Ecto neural progenitor cell (in vitro differentiated cells): ENCODE results near the gene ERVW-1.
A peak's percentile ranks its signal among the peaks of the same experiment; 100 is the strongest.
"Not testable (repeated sequence)": the region's sequence is repeated elsewhere in the genome, so short reads cannot be mapped to it uniquely, and the experiment has no call there.

Experiments
- DNase-seq: peaks from one replicate; pipeline ENCODE4 v3.0.0-alpha.2; 2018; ENCODE audit warnings: low spot score

ERVW-1 gene

GRCh38 chr7:92473989-92474388 lies 3.8 kb downstream of the ERVW-1 start:
- DNase-seq = not testable (repeated sequence)

DNA sequence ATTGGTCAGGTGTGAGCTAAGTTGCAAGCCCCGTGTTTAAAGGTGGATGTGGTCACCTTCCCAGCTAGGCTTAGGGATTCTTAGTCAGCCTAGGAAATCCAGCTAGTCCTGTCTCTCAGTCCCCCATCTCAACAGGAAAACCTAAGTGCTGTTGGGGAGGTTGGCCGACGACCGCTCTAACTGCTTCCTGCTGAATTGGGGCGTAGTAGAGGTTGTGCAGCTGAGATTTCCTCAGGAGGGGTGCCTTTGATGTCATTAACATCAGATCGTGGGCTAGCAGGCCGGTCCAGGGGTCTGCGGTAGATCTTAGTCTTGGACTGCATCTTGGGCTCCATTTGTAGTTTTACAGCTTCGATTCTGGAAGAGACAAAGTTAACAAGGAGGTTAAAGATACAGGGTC lies 9.2 kb downstream of the ERVW-1 start:
- DNase-seq = not testable (repeated sequence)

GRCh38 chr7:92466682-92467081 lies 11.1 kb downstream of the ERVW-1 start:
- DNase-seq = no peak

- no peak for DNase-seq
Observed at GRCh38 chr7:92464515-92464914, 13.2 kb downstream of the ERVW-1 start.

DNA sequence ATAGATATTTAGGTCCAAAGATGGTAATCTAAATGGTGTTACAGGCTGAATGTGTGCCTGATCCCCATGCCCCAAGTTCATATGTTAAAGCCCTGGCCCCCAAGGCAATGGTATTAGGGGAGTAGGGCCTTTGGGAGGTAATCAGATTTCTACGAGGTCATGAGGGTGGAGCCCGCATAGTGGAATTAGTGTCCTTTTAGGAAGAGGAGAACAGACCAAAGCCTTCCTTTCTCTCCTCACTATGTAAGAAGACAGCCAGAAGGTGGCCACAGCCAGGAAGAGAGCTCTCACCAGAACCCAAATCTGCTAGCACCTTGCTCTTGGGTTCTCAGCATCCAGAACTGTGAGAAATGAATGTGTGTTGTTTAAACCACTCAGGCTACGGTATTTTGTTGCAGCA lies 15.2 kb downstream of the ERVW-1 start:
- no peak for DNase-seq

DNA sequence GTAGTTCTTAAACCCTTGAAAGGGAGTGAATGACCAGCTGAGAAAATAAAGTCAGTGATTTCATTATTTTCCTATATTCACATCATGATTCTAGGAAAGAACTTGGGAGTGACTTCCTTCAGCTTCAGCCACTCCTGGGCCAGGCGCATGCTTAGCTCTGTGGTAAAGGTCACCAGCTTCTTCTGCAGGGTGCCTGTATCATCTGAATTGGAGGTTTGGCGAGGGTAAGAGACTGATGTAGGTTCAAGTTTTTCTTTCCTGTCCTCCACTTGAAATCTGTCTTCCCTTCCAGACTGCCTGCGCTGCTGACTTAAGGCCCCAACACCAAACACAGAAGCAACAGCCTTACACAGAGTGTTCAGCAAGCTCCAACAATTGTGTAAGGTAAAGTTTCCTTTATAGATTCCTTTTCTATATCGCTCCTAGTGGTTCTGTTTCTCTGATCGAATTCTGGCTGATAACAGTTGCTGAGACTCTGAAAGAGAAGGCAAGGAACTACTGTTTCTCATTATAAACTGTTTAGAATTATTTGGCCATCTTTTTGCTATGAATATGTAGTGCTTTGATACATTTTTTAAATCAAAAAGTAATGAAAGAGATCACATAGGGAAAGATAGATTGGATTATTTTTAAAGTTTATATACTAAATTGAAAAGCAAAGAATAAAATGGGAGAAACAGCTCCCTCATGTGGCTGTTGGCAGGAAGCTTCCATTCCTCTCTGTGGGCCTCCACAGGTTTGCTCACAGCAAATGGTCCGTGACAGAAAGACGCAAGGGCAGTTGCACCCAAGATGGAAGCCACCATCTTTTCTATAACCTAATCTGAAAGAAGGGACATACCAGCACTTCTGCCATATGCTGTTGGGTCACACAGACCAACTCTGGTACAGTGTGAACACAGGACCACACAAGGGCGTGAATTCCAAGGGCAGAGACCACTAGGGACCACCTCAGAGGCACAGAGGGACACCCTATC lies 16.4 kb downstream of the ERVW-1 start:
- DNase-seq = peak; percentile 49

GRCh38 chr7:92460510-92460909 lies 17.2 kb downstream of the ERVW-1 start:
- no peak for DNase-seq

DNA sequence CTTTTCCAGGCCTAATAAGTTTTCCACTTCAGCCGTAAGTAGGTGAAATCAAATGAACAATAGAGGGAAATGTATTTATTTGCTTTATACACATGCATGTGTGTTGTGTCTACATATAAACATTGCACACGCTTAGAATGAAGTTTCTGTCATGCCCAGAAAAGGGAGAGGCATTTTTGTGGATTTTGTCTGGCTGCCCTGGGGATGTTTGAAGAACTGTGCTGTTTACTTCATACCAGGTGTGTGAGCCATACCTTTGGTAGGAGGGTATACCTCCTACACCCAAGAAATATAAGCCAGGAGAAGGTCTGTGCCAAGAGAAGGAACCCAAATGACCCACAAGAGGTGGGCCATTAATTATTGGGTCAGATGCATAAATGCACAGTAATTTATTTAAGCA lies 17.6 kb downstream of the ERVW-1 start:
- DNase-seq = no peak

GRCh38 chr7:92456236-92456635 lies 21.5 kb downstream of the ERVW-1 start:
- no peak for DNase-seq

GRCh38 chr7:92451645-92452044 lies 26.1 kb downstream of the ERVW-1 start:
- no peak for DNase-seq

DNA sequence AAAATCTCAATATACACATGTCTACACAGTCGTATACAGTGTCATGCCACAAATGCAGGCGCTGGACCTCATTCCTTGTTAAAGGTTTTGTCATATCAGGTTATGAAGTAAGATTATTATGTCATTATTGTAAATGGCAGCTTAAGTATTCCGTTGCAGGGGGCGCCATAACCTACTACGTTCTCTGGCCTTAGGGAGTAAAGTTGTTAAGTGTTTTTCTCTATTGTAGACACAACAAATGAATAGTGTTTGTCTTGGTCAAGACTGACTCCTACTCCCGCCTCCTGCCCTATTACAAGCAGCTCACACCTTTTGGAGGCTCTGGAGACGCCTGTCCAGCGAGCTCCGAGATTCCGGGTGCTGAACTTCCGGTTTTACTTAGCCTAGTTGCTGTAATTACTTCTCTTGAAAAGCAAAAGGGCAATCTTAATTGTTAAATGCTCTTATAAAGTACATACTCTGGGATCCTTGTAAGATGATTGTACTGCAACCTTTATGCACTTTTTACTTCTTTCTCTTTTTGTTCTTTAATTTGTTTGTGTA lies 29.5 kb downstream of the ERVW-1 start:
- DNase-seq = no peak

- DNase-seq = peak; percentile 94
Observed at GRCh38 chr7:92447345-92448204, 30.2 kb downstream of the ERVW-1 start, which contains the start of gene GATAD1. TSS of gene GATAD1 (plus strand) at chr7:92447482. CDS start at chr7:92447730, 248 bp downstream.

DNA sequence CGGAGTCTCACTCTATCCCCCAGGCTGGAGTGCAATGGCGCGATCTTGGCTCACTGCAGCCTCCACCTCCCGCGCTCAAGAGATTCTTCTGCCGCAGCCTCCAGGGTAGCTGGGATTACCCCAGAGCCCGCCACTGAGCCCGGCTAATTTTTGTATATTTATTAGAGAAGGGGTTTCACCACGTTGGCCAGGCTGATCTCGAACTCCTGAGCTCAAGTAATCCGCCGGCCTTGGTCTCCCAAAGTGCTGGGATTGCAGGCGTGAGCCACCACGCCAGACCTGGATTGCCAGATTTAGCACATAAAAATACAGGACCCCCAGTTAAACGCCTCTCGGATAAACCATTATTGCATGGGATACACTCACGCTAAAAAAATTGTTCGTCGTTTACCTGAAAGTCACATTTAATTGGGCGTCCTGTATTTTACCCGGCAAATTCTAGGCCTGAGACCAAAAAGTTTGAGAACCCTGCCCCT lies 30.8 kb downstream of the ERVW-1 start:
- DNase-seq = no peak

DNA sequence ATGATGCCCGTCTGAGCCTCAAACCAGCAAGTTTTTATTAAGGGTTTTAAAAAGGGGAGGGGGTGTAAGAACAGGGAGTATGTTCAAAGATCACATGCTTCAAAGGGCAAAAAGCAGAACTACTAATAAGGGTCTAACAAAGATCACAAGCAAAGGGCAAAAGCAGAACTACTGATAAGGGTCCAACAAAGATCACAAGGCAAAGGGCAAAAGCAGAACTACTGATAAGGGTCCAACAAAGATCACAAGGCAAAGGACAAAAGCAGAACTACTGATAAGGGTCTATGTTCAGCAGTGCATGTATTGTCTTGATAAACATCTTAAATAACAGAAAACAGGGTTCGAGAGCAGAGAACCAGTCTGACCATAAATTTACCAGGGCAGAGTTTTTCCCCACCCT lies 35.0 kb downstream of the ERVW-1 start:
- not testable (repeated sequence) for DNase-seq

GRCh38 chr7:92437956-92438491 lies 39.7 kb downstream of the ERVW-1 start:
- DNase-seq = no peak

GRCh38 chr7:92436612-92437445 lies 40.9 kb downstream of the ERVW-1 start:
- no peak for DNase-seq

DNA sequence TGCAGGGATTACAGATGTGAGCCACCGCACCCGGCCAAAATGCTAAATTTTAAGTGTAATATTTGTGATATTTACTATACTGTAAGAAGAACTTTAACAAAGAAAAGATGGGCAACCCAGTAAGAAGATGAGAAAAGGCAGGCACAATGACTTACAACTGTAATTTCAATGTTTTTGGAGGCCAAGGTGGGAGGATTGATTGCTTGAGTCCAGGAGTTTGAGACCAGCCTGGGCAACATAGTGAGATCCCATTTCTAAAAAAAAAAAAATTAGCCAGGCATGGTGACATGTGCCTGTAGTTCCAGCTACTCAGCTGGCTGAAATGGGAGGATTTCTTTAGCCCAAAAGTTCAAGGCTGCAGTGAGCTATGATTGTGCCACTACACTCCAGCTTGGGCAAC lies 42.2 kb downstream of the ERVW-1 start:
- no peak for DNase-seq

- no peak for DNase-seq
Observed at GRCh38 chr7:92433019-92433418, 44.7 kb downstream of the ERVW-1 start.

DNA sequence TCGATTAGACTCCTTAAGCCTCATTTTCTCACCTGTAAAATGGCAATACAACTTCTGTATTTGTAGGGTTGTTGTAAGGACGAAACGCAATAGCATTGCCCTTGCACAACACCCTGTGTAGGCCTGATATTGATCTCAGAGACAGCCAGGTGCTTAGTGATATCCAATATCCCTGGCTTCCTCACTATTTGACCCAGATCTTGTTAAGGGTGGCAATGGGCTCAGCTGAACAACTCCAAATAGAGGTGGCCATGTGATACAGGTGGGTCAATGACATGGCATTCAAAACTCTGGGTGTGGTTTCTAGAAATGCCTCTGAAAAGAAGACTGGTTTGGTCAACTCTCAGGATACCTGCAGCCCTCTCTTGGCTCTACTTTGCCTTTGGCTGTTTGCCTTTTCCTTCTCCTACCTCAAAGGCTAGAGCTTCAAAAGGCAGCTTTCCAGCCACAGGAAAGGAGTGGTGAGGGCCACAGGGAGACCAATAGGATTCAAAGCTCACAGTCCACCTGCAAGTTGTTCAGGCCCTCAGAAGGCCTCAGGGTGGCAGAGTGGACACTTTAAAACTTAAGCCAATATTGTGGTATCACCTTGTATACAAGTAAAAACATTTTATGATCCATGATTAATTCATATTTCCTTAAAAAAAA lies 45.3 kb downstream of the ERVW-1 start:
- DNase-seq = no peak

GRCh38 chr7:92427193-92427592 lies 50.6 kb downstream of the ERVW-1 start:
- DNase-seq = no peak
